Testis (tissue), 3 donors: Measurements from ENCODE around the gene PAX3. TPM values are rescaled to one million over a fixed set of nuclear protein-coding genes. Genes with fewer than 3 reads are reported as not detected.
A peak's percentile ranks its signal among the peaks of the same experiment; 100 is the strongest.

Experiments used
- DNase-seq: peaks from one replicate; pipeline ENCODE4 v3.0.0-alpha.2; 2019
- H3K27ac ChIP-seq, 2 donors: fragments of 200-600 bp; sonication (generic); one replicate each; pipeline ENCODE4 v1.5.1; 2019
- H3K27me3 ChIP-seq: fragments of 200-600 bp; sonication (generic); one replicate; pipeline ENCODE4 v1.5.1; 2019
- H3K36me3 ChIP-seq: fragments of 200-600 bp; sonication (generic); one replicate; pipeline ENCODE4 v1.5.1; 2017; ENCODE audit warnings: low read depth; ENCODE audit errors: missing control alignments
- H3K4me1 ChIP-seq: fragments of 200-600 bp; sonication (generic); one replicate; pipeline ENCODE4 v1.5.1; 2019
- H3K4me3 ChIP-seq, 2 donors: fragments of 200-600 bp; sonication (generic); one replicate each; pipeline ENCODE4 v1.5.1; 2017 to 2019
- H3K9me3 ChIP-seq: fragments of 200-600 bp; sonication (generic); one replicate; pipeline ENCODE4 v1.5.1; 2017
- POLR2A ChIP-seq: fragments of 450-650 bp; IDR thresholded peaks from one replicate; pipeline ENCODE4 v1.6.1; 2017; ENCODE audit warnings: antibody characterized with exemption, mild to moderate bottlenecking, moderate library complexity
- WGBS, 2 donors: methylation state at CpG; one replicate each; pipeline ENCODE4 v1.1.5; 2018; 5-methylcytosine and 5-hydroxymethylcytosine counted together
- intact Hi-C: fragments of 100-400 bp; cut with DNase I; formaldehyde crosslinking; loops from one replicate; pipeline ENCODE4 v1.15.1; 2023; ENCODE audit warnings: low total_unique reads
- polyA plus RNA-seq: library from polyadenylated mRNA; stranded (reverse); fragments of 350-450 nt; fragmentation: Illumina TruSeq; extraction: RNeasy Lipid Tissue Mini Kit (QIAGEN cat#74804); gene quantifications from one replicate; pipeline ENCODE4 v1.2.3, GENCODE V29; 2014; ENCODE audit warnings: low read depth, low replicate concordance; ENCODE audit not compliant: insufficient read depth
- total RNA-seq, 2 donors: library from RNA; depleted of rRNA; stranded (reverse); fragments of >200 nt; gene quantifications; one replicate each; pipeline ENCODE4 v1.2.3, GENCODE V29; 2016
- TF ChIP-seq, protein P1 (sequence below), 3 experiments: fragments of 450-650 bp in 2 of 3; fragments of 200-600 bp in 1 of 3; sonication (generic) in 1 of 3; IDR thresholded peaks; one replicate each; pipeline ENCODE4 v1.5.1; 2016 to 2019; ENCODE audit warnings: antibody characterized with exemption in 3 of 3, mild to moderate bottlenecking in 2 of 3, moderate library complexity in 1 of 3

Gene PAX3
- total and polyA plus RNA-seq, 3 donors from 2014 or later, result 4.8 to 6.0 (median 4.9) TPM

GRCh38 chr2:222322236-222322635, 23.4 kb upstream of the PAX3 start:
- H3K9me3 ChIP-seq, result no peaks in the 10 kb centered on the region
- no peaks in the 10 kb centered on the region for H3K4me1 ChIP-seq
- TF ChIP-seq, protein P1, sequence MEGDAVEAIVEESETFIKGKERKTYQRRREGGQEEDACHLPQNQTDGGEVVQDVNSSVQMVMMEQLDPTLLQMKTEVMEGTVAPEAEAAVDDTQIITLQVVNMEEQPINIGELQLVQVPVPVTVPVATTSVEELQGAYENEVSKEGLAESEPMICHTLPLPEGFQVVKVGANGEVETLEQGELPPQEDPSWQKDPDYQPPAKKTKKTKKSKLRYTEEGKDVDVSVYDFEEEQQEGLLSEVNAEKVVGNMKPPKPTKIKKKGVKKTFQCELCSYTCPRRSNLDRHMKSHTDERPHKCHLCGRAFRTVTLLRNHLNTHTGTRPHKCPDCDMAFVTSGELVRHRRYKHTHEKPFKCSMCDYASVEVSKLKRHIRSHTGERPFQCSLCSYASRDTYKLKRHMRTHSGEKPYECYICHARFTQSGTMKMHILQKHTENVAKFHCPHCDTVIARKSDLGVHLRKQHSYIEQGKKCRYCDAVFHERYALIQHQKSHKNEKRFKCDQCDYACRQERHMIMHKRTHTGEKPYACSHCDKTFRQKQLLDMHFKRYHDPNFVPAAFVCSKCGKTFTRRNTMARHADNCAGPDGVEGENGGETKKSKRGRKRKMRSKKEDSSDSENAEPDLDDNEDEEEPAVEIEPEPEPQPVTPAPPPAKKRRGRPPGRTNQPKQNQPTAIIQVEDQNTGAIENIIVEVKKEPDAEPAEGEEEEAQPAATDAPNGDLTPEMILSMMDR (IDR thresholded peaks at IDR 0.05), result no peak
- TF ChIP-seq POLR2A, result no peak
- H3K36me3 ChIP-seq, result no peaks in the 10 kb centered on the region
- DNase-seq, result no peak
- intact Hi-C loops, result no loop called here
- no peaks in the 10 kb centered on the region for H3K27me3 ChIP-seq
- H3K4me3 ChIP-seq, result no peak overlapping the region
- no peak overlapping the region for H3K27ac ChIP-seq

GRCh38 chr2:222320436-222321395, 21.9 kb upstream of the PAX3 start:
- no peaks in the 10 kb centered on the region for H3K27me3 ChIP-seq

DNA sequence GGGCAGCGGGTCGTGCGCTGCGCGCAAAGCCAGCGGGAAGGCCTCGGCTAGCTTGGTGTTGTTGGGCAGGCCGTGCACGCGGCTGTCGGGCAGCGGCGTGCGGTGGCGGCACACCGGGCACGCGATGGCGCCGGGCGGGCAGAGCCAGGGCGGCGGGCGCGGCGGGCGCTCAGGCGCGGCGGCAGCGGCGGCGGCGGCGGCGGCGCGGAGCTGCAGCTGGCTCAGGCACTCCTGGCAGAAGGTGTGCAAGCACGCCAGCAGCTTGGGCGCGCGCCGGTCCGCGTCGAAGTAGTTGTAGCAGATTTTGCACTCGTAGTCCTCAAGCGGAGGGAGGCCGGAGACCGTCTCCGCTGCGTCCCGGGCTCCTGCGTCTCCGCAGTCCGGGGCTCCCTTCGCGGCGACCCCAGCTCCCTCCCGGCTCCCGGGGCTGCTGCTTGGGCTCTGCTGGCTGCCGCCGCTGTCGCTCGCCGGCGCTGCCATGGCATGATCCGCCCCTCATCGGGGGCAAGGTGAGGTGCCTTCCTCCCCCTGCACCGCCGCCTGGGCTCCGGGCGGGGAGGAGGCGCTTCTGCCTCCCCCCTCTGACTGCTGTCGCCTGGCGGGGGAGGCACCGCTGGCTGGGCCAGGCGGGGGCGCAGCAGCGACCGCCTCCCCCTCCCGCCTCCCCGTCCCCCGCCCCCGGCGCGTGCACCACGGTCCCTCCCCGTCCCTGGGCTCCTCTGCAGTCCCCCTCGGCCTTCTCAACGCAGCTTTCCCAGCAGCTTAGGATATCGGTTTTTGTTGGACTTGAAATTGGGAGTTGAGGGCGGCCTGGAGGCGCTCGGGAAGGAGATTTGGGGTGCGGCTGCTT, 21.0 kb upstream of the PAX3 start:
- 0 to 1% methylated on average over 9 to 63 of the region's 96 CpGs for WGBS, 2 donors
- Histone ChIP-seq H3K27ac (peak overlapping the region; percentile 25 to 64), H3K9me3 (no peaks in the 10 kb centered on the region), H3K4me1 (no peaks in the 10 kb centered on the region), H3K27me3 (no peaks in the 10 kb centered on the region), H3K4me3 (peak overlapping the region; percentile 51 to 63), H3K36me3 (no peaks in the 10 kb centered on the region)
- TF ChIP-seq, protein P1 (IDR thresholded peaks at IDR 0.05), result no peak
- TF ChIP-seq POLR2A, result no peak
- intact Hi-C loops, result loop anchor here (5.0 kb wide), 2 partner anchors 247 to 292 kb away; no protein-coding TSS in a partner anchor
- peak; percentile 58 for DNase-seq

More at GRCh38 chr2:222320436-222321395, 21.9 kb upstream of the PAX3 start:
- intact Hi-C loops, result no loop called here
- Histone ChIP-seq H3K4me1 (no peaks in the 10 kb centered on the region), H3K27ac (peak overlapping the region; percentile 25 to 64), H3K4me3 (peak overlapping the region; percentile 51 to 63), H3K9me3 (no peaks in the 10 kb centered on the region), H3K36me3 (no peaks in the 10 kb centered on the region)
- no peak for TF ChIP-seq POLR2A
- WGBS, 2 donors, result 15 to 19% methylated on average over 34 to 38 of the region's 38 CpGs
- peak; percentile 67 for DNase-seq

GRCh38 chr2:222318712-222319585, 20.2 kb upstream of the PAX3 start:
- H3K27ac ChIP-seq, result no peak overlapping the region
- peak overlapping the region; percentile 22 to 53 for H3K4me3 ChIP-seq
- intact Hi-C loops, result loop anchor here (5.0 kb wide), 2 partner anchors 248 to 293 kb away; no protein-coding TSS in a partner anchor
- DNase-seq, result peak; percentile 74
- no peaks in the 10 kb centered on the region for H3K4me1 ChIP-seq
- no peaks in the 10 kb centered on the region for H3K9me3 ChIP-seq
- no peaks in the 10 kb centered on the region for H3K36me3 ChIP-seq
- WGBS, 2 donors, result 0 to 1% methylated on average over 11 to 71 of the region's 104 CpGs
- TF ChIP-seq, protein P1 (IDR thresholded peaks at IDR 0.05), result peak; percentile 37 to 55 (median 39)
- TF ChIP-seq POLR2A, result no peak
- H3K27me3 ChIP-seq, result no peaks in the 10 kb centered on the region
